Measurements from ENCODE around the gene TPRG1.

Gene TPRG1

GRCh38 chr3:189282741-189283140 lies 111.0 kb downstream of the TPRG1 start:
- DNase-seq: no peak

- no peak for DNase-seq
Observed at GRCh38 chr3:189286188-189286587, 114.4 kb downstream of the TPRG1 start.

GRCh38 chr3:189286916-189287315 lies 115.1 kb downstream of the TPRG1 start:
- DNase-seq: no peak

- DNase-seq: peak; percentile 84
Observed at GRCh38 chr3:189288348-189289235, 116.8 kb downstream of the TPRG1 start.

- no peak for DNase-seq
Observed at GRCh38 chr3:189289251-189289650, 117.5 kb downstream of the TPRG1 start.

GRCh38 chr3:189292667-189293484 lies 121.1 kb downstream of the TPRG1 start:
- DNase-seq: no peak

- no peak for DNase-seq
Observed at GRCh38 chr3:189294649-189295048, 122.9 kb downstream of the TPRG1 start.

GRCh38 chr3:189295089-189295488 lies 123.3 kb downstream of the TPRG1 start:
- DNase-seq: no peak

- DNase-seq: no peak
Observed at GRCh38 chr3:189297932-189298331, 126.2 kb downstream of the TPRG1 start.

GRCh38 chr3:189298469-189299375 lies 127.0 kb downstream of the TPRG1 start:
- DNase-seq: peak; percentile 36

GRCh38 chr3:189300345-189300744 lies 128.6 kb downstream of the TPRG1 start:
- no peak for DNase-seq

GRCh38 chr3:189301479-189301878 lies 129.7 kb downstream of the TPRG1 start:
- no peak for DNase-seq

- DNase-seq: no peak
Observed at GRCh38 chr3:189303584-189303983, 131.8 kb downstream of the TPRG1 start.

- peak; percentile 64 for DNase-seq
Observed at GRCh38 chr3:189304465-189305351, 132.9 kb downstream of the TPRG1 start.

- peak; percentile 84 for DNase-seq
Observed at GRCh38 chr3:189305412-189305811, 133.6 kb downstream of the TPRG1 start.

GRCh38 chr3:189307963-189308362 lies 136.2 kb downstream of the TPRG1 start:
- DNase-seq: peak; percentile 72

- no peak for DNase-seq
Observed at GRCh38 chr3:189308608-189309007, 136.8 kb downstream of the TPRG1 start.

- no peak for DNase-seq
Observed at GRCh38 chr3:189309400-189309975, 137.7 kb downstream of the TPRG1 start.

GRCh38 chr3:189311521-189311920 lies 139.8 kb downstream of the TPRG1 start:
- no peak for DNase-seq

GRCh38 chr3:189312866-189313265 lies 141.1 kb downstream of the TPRG1 start:
- DNase-seq: no peak

GRCh38 chr3:189316296-189317019 lies 144.7 kb downstream of the TPRG1 start:
- DNase-seq: no peak

Data from activated CD4-positive, alpha-beta T cell treated with anti-CD3 and anti-CD28 coated beads, Interleukin-10, Interleukin-2, amounts not matched to agents 100 ng/mL and 50 ng/mL, durations not matched to agents 16 hours and 8 hours (primary cell).